Activated CD8-positive, alpha-beta memory T cell treated with anti-CD3 and anti-CD28 coated beads, Interleukin-2, amount 50 U/mL, for 24 hours (primary cell): ENCODE measurements around the gene GJA8.
"Not testable (repeated sequence)": the region's sequence is repeated elsewhere in the genome, so short reads cannot be mapped to it uniquely, and the experiment has no call there.

Source experiments
- DNase-seq: peaks from one replicate; pipeline ENCODE4 v3.0.0-alpha.2; 2020; ENCODE audit errors: extremely low read depth

The GJA8 gene

GRCh38 chr1:147927689-147928088 lies 25.1 kb downstream of the GJA8 start:
- DNase-seq = not testable (repeated sequence)

GRCh38 chr1:147928236-147929132 lies 25.9 kb downstream of the GJA8 start, which contains the start of gene GPR89B:
Gene GPR89B, plus strand, starts transcription at chr1:147928420. Its CDS starts 117 bp downstream, at chr1:147928537.
- peak; percentile 75 for DNase-seq

- not testable (repeated sequence) for DNase-seq
Observed at GRCh38 chr1:147931137-147931536, 28.5 kb downstream of the GJA8 start.

- DNase-seq = not testable (repeated sequence)
Observed at GRCh38 chr1:147935296-147935695, 32.7 kb downstream of the GJA8 start.

GRCh38 chr1:147940456-147940855 lies 37.9 kb downstream of the GJA8 start:
- DNase-seq = not testable (repeated sequence)

GRCh38 chr1:147942563-147942962 lies 40.0 kb downstream of the GJA8 start:
- DNase-seq = not testable (repeated sequence)

- DNase-seq = not testable (repeated sequence)
Observed at GRCh38 chr1:147949517-147949916, 46.9 kb downstream of the GJA8 start.
